GM21529 (cell line): Measurements from ENCODE around the gene CTAGE1.
"Not testable (repeated sequence)": the region's sequence is repeated elsewhere in the genome, so short reads cannot be mapped to it uniquely, and the experiment has no call there.

Experiments used
- ATAC-seq: cut with Tn5 transposase; IDR thresholded peaks from one replicate; pipeline ENCODE4 v1.9.1; 2021; ENCODE audit not compliant: unreplicated experiment

CTAGE1 gene, protein sequence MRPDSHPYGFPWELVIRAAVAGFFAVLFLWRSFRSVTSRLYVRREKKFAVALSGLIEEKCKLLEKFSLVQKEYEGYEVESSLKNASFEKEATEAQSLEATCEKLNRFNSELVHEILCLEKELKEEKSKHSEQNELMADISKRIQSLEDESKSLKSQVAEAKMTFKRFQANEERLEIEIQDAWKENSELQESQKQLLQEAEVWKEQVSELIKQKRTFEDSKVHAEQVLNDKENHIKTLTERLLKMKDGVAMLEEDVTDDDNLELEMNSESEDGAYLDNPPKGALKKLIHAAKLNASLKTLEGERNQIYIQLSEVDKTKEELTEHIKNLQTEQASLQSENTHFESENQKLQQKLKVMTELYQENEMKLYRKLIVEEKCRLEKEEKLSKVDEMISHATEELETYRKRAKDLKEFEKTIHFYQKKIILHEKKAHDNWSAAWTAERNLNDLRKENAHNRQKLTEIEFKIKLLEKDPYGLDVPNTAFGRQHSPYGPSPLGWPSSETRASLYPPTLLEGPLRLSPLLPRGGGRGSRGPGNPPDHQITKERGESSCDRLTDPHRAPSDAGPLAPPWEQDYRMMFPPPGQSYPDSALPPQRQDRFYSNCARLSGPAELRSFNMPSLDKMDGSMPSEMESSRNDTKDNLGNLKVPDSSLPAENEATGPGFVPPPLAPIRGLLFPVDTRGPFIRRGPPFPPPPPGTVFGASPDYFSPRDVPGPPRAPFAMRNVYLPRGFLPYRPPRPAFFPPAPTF

DNA sequence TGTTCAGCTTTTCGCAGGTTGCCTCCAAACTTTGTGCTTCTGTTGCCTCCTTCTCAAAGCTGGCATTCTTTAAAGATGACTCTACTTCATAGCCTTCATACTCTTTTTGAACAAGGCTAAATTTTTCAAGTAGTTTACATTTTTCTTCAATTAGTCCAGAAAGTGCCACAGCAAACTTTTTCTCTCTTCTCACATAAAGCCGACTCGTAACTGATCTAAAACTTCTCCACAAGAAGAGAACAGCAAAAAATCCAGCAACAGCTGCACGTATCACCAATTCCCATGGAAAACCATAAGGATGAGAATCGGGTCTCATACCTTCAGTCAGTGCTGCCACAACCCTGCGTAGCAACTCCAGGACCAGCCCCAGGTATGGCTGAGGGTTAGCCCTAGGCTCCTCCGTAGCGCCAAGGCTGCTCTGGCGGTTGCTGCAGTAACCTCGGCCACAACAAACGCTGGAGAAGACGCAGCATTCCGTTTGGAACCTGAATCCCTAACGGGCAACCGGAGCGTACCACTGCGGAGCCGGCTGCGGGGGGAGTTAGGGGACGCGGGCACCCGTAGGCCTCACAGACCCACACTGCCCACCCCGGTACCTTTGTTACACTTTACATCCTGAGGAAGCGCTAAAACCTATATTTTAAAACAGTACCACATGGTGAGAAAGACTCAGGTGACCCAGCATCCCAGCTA lies at the start of gene CTAGE1:
Gene CTAGE1, minus strand, starts transcription at position 420 of the 693 bp plus-strand sequence. Its CDS starts 104 bp downstream, at position 316.
- ATAC-seq = no peak

DNA sequence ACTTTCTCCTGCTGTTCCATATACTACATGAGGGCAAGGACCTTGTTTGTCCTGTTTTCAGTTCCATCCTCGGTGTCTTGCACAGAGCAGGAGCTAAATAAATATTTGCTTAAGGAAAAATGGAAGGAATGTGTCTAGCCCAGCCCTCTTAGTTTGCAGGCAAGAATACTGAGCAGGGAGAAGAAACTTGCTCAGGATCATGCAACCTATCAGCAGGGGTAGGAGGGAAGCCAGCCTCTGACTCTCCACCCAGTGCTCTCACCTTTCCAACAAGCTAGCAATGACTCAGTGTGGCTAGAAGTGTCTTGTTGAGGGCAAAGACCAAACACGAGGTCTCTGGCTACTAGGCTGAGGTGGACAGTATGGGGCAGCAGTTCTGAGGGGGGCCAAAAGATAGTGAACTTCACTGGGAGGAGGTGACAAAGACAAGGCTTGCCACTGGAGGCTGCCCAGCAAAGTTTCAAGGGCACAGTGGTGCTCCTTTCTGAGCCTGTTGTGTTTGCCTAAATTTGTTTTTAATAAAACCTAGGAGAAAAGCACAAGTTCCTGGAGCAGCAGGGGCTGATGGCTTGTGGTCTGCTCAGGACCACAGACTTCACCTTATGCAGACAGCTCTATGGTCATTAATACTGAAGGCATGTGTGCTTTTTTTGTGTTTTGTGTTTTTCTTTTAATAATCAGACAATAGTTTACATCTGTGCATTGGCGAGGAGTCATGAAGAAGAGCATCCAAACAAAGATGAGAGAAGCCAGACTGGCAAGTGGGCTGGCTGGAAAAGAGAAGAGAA lies 49.1 kb upstream of the CTAGE1 start:
- no peak for ATAC-seq

DNA sequence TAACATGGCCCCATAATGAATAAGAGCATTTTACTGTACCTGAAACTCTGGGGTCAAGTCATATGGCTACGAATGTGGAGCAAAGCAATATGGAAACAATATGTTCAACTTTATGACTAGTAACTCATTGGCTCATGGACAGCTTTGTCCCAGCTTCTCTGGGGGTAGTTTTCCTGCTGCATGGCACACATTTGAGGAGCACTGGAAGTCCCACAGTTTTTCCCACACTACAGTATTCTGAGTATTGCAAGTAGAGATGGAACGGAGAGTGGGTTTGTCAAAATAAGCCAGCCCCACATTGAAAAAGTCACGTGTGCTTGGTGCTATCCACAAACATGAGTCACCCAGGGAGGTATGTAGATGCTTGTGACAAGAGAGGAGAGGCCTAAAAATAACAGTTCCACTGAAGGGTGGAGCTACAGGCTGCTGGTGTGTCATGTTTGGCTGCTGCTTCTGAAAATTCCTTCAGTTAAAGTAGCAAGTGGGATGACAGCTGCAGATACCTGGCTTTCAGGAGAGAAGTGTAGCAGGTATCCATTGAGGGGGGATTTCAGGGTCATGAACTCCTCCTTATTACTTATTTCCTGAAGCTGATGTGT lies 48.2 kb upstream of the CTAGE1 start:
- ATAC-seq = no peak

DNA sequence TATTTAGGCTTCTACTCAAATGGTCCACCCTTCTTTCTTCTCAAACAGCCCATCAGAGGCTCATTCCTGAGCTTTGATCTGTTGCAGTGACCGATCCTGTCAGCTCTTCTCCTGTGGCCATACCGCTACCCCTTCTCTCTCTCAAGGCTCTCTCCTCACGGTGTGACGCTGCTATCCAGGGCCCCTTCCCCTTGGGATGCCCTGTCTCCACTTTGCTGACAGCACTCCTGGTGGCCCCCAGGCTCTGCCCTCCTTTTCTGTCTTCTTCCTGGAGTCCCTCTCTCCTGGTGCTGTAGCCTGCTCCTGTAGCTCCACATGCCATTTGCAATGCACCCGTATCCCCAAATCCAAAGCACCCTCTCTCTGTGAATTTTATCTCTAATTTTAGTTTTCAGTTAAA lies 45.4 kb upstream of the CTAGE1 start:
- no peak for ATAC-seq

DNA sequence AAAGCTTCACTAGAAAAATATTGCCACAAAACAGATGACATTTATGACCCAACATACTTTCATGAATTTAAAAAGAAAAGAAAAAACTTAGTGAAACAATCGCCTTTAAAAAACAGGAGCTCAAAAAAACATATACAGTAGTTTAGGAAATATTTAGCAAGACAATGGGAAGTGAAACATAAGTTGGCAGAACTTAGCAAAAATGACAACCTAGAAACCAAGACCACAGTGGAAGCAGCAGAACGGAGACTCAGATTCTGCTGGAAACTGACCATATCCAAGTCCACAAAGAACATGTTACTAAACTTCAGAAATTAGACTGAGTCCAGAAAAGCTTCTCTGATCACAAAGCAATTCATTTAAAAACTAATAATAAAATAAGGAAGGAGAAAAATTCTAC lies 41.8 kb upstream of the CTAGE1 start:
- ATAC-seq = no peak

DNA sequence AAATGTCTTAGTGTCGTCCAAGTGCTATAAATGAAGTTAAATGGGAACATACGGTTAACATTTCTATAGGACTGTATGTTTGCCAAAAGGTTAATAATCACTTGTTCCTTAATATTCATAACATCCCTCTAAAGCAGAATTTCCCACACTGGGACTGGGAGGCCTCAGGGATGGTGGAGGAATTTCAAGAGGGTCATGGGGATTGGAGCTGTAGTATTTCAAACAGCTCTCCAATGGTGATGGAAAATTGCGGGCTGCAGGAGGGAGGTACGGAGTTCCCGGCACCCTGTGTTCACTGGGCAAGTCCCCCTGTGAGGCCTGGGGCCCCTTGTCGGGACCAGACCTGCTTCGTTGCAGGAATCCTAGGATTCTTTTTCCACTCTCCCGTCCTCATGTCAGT lies 39.8 kb upstream of the CTAGE1 start:
- ATAC-seq = no peak

DNA sequence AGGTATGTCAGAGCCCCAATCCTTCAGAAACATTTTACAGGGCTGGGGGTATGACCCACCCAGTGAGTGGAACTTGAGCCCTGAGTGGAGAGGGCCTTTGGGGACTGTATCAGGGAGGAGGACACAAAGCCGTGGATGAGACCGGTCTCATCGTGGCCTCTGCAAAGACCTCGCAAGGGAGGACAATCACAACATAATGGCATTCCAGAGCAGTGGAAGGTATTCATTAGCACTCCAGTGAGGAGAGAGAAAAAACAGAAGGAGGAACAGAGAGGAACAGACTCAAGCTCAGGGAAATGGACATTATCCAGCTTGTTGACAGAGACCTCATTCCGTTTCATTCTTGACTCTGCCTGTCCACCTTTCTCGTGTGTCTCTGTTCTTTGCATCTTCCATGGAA lies 38.8 kb upstream of the CTAGE1 start:
- no peak for ATAC-seq

DNA sequence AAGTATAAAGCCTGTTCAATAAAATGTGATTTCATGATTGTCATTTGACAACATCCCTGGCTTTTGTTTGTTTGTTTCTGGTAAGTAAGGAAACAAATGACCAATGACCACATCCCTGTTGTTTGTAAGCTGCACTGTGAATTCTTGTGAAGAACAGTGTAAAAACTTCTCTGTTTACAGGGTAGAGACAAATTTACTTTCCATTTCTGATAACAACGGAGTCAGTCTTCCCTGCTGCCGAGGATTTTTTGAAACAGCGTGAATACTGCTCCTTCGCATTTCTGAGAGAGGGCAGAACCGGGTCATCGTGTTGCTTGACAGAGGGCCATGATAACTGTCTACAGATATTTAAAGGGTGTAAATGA lies 38.4 kb upstream of the CTAGE1 start:
- ATAC-seq = no peak

DNA sequence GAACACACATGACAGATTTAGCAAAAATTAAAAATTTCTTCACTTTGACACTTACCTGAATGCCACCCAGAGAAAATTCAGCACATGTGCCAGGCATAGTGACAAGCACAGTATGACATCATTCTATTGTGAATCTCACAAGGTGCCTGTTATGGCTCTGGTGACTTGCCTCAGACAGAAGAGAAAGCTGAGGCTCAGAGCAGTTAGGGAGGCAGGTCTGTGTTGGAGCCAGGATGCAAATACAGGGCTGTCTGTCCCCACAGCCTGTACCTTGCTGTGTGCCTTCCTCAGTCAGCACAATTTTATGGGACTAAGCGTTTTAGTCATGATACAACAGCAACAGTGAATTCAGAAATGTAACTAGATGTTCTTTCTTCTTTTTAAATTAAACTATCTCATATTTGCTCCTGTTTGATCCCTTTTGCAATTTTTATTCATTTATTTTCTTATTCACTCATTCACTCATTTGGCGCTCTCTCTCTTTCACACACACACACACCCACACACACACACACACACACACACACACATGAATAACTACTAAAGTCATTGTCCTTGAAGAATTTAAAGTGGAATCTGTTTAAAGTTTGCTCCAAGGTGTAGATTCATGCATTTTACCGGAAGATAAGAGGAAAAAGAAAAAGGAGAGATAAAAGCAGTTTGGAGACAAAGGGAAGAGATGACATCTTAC lies 37.9 kb upstream of the CTAGE1 start:
- ATAC-seq = no peak

DNA sequence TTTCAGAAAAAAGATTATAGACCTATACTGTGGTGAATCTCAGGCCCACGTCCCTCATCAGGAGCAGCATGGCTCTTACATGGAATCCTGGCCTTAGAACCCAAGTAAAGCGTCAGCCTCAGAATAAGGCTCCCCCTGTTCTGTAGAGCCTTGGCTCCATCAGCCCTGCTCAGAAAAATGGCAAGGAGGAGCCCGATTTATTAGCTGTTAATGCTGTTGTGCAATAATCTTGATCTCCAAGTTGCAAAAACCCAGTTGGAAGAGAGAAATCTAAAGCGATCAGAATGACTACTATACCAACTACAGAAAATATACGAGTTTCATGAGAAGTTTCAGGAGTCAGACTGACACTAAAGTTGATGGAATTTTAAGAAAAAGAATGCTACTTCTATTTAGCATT lies 35.6 kb upstream of the CTAGE1 start:
- ATAC-seq = no peak

DNA sequence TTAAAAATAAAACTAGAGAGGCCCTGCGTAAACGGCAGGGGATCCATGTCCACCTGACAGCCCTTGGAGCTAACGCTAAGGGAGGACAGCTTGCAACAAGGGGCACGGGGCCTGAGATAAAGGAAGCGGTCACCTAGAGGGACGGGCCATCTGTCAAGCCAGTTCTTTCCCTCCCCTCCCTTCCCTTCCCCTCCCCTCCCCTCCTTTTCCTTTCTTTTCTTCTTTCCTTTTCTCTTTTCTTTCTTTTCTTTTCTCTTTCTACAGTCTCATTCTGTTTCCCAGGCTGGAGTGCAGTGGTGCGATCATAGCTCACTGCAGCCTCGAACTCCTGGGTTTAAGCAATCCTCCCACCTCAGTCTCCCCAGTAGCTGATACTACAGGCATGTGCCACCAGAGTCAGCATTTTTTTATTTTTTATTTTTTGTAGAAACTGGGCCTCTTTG lies 34.5 kb upstream of the CTAGE1 start:
- no peak for ATAC-seq

DNA sequence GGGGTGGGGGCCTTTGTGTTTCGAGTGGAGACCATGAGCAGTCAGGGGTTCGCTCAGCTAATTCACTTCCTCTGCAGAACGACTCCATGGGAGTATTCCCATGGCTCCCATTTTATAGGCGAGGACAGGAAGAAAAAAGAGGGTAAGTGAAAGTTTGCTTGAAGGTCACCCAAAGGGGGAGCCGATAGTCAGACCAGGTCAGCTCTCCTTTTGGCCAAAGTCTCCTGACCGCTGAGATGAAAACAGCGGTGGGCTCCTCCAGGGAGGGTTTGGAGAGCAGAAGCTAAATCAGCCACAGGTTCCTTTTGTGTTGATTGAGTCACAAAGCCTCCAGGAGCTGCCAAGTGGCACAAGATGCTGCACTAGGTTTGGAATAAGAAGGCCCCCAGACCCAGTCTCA lies 34.1 kb upstream of the CTAGE1 start:
- ATAC-seq = no peak

DNA sequence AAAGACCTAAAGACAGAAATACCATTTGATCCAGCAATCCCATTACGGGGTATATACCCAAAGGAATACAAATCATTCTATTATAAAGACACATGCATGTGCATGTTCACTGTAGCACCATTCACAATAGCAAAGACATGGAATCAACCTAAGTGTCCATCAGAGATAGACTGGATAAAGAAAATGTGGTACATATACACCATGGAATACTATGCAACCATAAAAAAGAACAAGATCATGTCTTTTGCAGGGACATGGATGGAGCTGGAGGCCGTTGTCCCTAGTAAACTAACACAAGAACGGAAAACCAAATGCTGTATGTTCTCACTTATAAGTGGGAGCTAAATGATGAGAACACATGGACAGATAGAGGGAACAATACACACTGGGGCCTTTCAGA lies 33.1 kb upstream of the CTAGE1 start:
- not testable (repeated sequence) for ATAC-seq

DNA sequence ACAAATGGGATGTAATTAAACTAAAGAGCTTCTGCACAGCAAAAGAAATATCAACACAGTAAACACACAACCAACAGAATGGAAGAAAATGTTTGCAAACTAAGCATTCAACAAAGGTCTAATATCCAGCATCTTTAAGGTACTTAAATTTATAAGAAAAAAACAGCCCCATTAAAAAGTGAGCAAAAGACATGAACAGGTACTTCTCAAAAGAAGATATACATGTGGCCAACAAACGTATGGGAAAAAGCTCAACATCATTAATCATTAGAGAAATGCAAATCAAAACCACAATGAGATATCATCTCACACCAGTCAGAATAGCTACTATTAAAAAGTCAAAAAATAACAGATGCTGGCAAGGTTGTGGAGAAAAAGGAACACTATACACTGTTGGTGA lies 32.6 kb upstream of the CTAGE1 start:
- not testable (repeated sequence) for ATAC-seq

DNA sequence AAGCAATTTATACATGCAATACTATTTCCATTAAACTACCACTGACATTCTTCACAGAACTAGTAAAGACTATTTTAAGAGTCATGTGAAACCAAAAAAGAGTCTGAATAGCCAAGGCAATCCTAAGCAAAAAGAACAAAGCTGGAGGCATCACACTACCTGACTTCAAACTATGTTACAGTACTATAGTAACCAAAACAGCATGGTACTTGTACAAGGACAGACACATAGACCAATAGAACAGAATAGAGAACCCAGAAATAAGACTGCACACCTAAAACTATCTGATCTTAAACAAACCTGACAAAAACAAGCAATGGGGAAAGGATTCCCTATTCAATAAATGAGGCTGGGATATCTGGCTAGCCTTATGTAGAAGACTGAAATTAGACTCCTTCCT lies 32.0 kb upstream of the CTAGE1 start:
- not testable (repeated sequence) for ATAC-seq

DNA sequence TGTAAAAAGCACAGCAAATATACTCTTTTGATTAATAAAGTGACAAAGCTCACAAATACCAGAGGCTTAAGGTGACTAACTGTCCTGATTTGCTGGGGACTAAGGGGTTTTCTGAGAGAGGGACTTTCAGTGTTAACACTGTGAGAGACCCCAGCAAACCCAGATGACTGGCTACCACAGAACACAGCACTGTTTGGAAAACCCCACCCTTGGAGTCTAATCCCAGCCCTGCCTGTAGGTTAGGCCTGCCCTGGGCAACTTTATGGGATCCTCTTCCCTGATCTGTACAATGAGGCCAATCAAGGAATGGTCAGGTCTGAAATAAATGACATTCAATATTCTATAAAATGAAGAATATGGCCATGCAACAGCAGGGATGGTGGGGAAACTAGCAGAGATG lies 30.5 kb upstream of the CTAGE1 start:
- no peak for ATAC-seq

DNA sequence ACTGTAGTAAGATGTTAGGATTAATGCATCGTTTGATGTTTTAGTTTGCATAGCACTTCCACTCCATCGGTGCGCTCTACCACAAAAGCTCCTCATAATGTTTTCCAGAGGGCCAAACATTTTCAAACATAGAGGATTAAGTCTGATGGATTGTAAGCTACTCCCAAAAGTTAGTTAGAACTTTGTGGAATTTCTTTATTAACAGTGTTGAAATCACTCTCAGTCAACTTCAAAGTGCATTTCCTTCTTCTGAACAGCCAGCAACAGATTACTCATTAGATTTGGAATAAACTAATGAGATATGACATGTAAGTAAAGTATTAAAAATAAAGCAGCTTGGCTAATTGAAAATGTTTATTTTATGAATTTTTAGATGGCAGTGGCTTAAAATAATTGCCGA lies 30.1 kb upstream of the CTAGE1 start:
- ATAC-seq = no peak

DNA sequence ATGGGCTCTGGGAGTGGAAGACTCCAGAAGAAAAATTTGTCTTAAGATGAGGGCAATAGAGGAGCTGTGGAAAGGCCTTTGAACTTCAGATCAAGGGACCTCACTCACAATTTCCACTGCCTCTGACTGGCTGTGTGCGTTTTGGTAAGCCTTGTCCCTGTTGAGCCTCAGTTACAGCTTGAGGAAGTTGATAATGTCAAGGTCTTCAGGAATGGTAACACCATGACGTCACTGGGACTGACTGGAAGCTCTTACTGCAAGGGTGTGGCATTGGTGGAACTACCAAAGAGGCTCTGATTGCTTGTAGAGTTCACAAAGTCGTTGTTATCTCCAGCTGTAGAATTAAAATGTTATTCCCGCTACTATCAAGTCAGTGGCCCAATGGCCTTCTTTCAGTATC lies 29.2 kb upstream of the CTAGE1 start:
- no peak for ATAC-seq

DNA sequence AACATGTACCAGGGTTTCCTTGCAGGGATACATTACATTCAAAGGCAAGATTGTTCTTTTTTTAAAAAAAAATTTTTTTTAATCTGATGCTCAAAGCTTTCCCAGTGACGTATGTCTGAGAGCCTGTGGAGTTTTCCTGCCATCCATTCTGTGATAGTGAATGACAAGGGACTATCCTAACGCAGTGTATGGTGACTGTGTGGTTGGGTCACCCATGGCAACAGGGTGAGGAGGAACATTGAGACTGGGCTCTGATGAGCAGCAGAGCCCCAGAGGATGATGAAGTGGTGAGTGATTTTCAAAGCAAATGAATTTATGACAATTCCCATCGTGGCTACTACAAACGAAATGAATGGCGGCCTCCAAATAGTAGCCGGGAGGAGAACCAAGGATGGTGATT lies 28.6 kb upstream of the CTAGE1 start:
- ATAC-seq = no peak

DNA sequence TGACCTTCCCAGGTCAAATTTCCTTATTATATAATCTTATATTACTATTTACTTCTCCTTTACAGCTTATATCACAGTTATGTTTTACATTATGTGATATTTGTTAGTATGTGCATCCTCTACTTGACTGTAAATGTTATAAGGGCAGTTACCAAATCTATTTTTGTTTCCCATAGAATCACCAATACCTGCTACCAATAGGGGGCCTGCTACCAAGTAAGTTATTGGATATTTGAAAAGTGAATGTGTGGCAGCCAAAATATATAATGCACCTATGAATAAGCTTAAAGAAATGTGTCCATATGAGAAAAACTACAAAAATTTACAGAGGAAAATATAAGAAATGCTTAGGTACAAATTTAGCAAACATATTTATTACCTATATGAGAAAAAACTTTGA lies 23.9 kb upstream of the CTAGE1 start:
- ATAC-seq = no peak
